Hematopoietic multipotent progenitor cell treated with erythropoietin and hydrocortisone succinate and interleukin-3 and kit ligand, for 6 days (in vitro differentiated cells): Measurements from ENCODE around the gene SNPH.
"Not testable (repeated sequence)": the region's sequence is repeated elsewhere in the genome, so short reads cannot be mapped to it uniquely, and the experiment has no call there.

Experiments used
- DNase-seq: peaks from one replicate; pipeline ENCODE4 v3.0.0-alpha.2; 2015

SNPH gene, protein sequence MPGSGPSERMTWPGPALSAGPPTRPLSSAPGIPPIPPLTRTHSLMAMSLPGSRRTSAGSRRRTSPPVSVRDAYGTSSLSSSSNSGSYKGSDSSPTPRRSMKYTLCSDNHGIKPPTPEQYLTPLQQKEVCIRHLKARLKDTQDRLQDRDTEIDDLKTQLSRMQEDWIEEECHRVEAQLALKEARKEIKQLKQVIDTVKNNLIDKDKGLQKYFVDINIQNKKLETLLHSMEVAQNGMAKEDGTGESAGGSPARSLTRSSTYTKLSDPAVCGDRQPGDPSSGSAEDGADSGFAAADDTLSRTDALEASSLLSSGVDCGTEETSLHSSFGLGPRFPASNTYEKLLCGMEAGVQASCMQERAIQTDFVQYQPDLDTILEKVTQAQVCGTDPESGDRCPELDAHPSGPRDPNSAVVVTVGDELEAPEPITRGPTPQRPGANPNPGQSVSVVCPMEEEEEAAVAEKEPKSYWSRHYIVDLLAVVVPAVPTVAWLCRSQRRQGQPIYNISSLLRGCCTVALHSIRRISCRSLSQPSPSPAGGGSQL

DNA sequence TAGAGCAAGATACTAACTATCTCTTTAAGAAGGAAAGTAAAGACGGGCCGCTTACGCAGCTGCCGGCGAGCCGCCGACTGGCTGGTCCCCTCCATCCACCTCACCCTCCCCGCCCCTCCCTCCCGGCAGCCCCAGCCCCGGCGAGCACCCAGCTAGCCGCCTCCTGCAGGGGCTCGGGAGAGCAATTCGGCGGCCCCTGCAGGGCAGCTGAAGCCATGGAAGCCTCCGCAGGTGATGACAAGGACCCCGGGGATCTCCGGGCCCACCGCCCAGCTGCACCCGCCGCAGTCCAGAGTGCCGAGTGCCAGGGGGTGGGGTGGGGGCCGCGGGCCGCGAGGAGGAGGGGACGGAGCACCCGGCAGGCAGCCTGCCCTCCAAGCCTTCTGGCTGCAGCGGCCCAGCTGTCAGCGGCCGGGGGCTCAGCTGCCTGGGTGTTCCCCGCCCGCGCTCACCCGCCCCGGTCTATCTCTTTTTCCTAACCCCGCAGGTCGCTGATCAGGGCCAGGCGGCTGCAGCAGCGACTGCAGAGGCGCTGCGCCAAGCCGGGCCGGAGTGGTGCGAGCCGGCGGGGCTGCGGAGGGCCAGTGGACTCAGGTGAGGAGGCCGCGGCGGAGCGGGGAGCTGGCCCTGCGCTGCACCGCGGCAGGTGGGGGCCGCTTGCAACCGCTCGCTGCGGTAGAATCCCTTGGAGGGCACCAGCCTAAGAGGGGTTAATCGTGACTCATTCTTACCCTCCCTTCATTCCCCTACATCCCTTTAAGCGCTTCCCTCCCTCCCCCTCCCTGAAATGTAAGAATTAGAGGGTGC is at the start of gene SNPH:
Gene SNPH (plus strand): TSS at position 128 of the 807 bp plus-strand sequence. CDS start 29,946 bp downstream, outside the sequence.
- peak; percentile 77 for DNase-seq

DNA sequence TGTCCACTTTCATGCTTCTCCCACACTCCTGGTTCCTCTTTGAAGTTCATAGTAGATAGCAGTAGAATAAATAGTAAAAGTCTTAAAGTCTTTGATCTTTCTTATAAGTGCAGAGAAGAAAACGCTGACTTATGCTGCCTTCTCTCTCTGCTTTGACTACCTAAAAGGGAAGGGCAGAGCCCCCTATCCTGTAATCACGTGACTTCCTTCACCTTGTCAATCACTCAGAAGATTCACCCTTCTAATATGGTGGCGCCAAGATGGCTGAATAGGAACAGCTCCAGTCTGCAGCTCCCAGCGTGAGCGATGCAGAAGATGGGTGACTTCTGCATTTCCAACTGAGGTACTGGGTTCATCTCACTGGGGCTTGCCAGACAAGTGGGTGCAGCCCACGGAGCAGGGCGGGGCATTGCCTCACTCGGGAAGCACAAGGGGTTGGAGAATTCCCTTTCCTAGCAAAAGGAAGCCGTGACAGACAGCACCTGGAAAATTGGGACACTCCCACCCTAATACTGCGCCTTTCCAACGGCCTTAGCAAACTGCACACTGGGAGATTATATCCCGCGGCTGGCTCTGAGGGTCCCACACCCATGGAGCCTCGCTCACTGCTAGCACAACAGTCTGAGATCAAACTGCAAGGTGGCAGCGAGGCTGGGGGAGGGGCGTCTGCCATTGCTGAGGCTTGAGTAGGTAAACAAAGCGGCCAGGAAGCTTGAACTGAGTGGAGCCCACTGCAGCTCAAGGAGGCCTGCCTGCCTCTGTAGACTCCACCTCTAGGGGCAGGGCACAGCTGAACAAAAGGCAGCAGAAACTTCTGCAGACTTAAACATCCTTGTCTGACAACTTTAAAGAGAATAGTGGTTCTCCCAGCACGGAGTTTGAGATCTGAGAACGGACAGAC is 49.3 kb upstream of the SNPH start:
- DNase-seq, result not testable (repeated sequence)

DNA sequence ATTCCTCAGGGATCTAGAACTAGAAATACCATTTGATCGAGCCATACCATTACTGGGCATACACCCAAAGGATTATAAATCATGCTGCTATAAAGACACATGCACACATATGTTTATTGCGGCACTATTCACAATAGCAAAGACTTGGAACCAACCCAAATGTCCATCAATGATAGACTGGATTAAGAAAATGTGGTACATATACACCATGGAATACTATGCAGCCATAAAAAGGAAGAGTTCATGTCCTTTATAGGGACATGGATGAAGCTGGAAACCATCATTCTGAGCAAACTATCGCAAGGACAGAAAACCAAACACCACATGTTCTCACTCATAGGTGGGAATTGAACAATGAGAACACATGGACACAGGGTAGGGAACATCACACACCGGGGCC is 43.3 kb upstream of the SNPH start:
- not testable (repeated sequence) for DNase-seq

DNA sequence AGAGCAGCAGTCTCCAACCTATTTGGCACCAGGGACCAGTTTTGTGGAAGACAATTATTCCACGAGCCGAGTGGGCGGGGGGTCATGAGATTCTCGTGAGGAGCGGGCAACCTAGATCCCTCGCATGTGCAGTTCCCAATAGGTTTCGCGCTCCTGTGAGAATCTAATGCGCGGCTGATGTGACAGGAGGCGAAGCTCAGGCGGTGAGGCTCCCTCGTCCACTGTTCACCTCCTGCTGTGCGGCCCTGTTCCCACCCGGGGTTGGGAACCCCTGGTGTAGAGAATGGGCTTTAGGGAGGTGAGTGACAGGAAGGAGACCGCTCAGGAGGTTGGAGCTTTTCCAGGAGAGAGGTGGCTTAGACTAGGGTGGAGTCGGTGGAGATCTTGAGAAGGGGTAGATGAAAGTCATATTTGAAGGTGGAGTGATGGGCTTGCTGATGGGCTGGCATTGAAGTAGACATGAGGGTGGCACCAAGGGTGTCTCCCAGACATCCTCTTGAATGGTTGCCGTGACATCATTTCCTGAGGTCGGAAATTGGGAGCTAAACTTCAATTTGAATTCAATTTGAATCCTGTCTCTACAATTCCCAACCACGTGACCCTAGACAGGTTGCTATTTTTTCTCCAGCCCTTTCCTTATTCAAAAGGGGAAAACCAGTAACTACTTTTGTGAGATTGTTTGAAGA is 41.7 kb upstream of the SNPH start:
- DNase-seq, result no peak

DNA sequence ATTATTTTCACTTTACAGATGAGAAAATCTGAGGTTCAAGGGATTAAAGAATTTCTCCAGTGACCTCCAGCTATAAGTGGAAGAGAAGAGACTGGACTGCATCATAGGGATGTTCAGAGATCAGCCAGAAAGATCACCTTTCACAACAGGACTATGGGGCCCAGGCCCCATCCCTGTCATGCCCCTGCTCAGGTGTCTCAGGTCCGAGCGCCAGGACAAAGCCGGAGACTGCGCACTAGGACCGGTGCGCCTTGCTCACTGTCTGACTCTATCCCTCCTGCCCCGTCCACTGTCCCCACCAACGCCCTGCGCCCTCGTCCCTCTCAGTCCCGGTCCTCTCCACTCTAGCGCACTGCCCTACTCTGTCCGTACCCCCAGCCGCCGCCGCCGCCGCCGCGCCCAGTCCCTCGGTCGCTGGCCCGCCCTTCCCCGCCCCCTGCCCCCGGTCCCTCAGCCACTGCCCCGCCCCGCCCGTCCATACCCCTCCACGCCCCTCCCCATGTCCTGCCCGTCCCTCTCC is 40.8 kb upstream of the SNPH start:
- peak; percentile 80 for DNase-seq

DNA sequence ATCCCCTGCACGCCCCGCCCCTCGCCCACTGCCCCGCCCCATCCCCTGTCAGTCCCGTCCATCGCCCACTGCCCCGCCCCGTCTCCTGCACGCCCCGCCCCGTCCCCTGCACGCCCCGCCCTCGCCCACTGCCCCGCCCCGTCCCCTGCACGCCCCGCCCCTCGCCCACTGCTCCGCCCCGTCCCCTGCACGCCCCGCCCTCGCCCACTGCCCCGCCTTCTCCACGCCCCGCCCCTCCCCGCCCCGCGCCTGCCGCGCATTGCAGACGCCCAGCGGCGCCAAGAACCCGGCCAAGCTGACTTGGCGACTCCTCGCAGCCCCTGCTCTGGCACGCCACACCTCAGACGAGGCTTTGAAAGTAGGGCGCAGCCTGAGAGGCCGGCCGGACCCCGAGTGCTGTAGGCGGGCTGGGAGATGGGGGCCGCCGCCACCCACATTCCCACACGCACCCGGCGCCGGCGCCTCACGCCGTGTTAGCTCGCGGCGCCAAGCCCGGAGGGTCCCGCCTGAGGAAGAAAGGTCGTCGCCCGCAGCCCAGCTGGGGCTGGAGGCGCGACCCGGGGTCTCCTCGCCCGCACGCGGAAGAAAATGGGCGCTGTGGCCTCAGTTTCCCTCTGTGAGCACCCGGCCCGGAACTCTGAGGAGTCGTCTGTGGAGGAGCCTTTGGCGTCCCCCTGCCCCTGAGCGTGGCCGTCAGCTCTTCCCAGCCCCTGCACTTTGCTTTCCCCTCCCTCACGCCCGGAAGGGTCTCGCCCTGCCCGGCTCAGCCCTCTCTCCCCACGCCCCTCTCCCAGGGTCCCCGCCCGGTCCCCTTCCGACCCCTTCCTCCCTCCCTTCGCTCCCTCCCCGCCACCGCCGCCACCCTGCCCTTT is 40.1 kb upstream of the SNPH start, which contains the start of gene RAD21L1:
Gene RAD21L1 (plus strand): TSS at position 262 of the 872 bp plus-strand sequence. CDS start 2,410 bp downstream, outside the sequence.
- DNase-seq, result peak; percentile 74

DNA sequence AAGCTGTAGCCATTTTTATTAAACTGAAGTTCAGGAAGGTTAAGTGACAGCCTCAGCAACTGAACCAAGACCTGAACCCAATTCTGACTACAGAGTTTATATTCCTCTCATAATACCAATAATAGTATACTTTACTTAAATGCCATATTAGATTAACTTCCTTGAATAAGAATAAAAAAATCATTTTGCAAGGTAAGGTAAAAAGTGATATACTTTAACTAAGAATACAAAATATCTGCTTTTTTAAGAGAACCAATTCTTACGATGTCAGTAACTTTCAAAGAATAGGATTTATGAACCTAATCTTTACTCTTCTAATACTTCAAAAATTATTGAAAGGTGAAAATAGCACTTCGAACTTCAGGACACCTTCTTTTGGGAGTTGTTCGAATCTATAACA is 36.6 kb upstream of the SNPH start:
- no peak for DNase-seq

DNA sequence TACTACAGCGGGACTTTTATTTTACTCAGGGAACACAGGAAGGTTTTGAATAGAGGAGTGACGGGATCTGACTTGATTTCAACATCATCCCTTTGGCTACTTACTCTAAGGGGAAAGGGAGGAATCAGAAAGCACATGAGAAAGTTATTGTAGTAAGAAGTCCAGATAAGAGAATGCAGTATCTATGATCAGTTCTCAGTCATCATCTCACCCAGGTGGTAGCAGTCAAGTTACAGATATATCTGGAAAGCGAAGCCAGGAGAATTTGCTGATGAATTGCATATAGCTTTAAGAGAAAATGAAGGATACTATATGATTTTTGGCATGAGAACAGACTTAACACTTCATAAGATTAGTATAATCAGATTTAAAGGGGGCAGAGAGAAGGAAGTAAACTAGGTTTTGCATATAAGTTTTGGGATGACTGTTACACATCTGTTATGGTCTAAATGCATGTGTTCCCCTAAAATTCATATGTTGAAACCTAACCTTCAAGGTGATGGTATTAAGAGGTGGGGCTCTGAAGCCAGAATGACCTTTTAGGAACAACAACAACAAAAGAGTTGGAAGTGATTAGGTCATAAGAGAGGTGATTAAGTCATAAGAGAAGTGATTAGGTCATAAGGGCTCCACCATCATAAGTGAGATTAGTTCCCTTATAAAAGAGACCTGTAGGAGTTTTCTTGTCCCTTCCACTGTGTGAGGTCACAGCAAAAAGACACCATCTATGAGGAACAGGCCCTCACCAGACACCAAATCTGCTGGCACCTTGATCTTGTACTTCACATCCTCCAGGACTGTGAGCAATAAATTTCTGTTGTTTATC is 33.6 kb upstream of the SNPH start:
- DNase-seq, result no peak

DNA sequence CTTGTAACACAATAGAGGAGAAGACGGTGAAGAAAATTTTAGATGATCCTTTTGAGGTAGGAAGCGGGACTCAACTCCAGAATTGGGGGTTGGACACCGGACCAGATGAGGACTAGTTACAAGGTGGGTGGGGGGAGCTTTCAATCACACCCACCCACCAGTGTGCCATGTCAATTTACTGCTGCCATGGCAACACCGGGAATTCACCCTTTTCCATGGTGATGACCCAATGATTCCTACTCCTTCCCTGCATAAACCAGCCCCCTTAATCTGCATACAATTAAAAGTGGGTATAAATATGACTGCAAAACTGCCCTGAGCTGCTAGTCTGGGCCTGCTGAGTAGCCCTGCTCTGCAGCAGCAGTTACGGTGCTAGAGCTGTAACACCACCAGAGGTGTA is 25.5 kb upstream of the SNPH start:
- DNase-seq, result no peak

DNA sequence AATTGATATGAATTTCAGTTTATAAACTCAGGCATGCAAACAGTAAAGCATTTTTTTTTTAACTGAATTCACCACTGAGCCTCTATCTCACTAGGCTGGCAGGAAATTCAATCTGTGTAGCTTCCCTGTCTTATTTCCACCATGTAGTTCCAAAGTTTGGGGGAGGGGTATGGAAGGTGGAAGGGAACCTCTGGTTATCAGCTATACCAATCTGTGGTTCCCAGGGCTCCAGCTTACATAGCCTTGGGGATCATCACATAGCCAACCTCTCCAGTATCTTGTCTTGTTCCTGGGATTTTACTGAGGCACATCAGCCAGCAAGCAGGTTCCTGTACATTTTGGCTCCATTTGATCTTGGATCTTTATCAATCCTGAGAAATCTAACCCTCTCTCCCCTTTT is 24.6 kb upstream of the SNPH start:
- DNase-seq, result no peak

DNA sequence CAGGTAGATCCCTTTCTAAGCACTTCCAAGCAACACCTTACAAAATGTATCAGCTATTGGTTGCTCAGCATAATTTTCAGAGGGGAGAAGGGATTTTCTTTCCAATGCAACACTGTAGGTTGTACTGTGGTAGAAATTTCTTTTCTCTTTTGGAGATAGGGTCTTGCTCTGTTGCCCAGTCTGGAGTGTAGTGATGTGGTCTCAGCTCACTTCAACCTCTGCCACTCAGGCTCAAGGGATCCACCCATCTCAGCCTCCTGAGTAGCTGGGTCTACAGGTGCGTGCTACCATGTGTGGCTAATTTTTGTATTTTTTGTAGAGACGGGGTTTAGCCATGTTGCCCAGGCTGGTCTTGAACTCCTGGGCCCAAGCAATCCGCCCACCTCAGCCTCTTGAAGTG is 24.0 kb upstream of the SNPH start:
- no peak for DNase-seq

DNA sequence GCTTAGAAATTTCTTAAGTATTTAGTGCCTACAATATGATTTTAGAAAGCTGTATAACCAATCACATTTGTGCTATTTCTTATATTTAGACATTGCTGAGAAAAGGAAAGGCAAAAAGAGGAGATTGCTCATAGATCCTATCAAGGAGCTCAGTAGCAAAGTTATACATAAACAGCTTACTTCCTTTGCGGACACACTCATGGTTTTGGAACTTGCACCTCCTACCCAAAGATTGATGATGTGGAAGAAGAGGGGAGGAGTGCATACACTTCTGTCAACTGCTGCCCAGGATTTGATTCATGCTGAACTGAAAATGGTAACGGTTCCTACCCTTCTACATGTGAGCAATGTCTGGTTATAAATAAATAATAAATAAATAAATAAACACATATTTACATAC is 23.6 kb upstream of the SNPH start:
- DNase-seq, result no peak

DNA sequence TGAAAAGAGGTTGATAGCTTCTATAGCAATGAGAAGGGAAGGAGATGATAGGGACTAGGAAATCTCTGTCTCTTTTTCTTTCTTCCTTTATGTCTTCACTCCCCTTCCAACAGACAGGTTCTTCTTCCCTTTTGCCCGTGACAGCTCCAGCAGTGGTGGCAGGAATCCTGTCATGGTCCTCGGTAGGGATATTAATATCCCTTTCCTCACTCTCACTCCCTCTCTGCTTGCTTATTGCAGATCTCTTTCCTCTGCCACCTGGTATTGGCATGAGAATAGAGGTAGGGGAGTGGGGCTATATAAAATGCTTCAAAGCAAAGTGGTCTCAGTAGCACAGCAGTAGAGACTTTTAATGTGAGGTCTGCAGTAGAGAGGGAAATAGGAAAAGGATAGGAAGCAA is 20.5 kb upstream of the SNPH start:
- no peak for DNase-seq

DNA sequence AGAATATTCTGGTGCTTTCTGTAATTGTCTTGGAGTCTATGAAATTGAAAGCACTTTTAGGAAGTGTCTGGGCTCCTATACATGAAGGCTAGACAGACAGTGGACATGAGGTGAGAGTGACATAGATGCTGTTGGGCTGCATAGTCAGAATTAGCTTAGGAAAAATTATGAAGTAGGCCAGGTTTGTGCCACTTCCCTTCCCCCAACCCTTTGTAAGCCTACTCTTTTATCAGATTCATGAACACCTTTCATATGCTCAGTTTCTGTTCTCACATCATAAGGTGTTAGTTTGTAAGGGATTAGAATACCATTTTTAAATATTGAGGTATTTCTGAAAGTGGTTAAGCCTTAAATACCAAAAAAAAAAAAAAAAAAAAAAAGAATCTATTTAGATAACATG is 18.4 kb upstream of the SNPH start:
- DNase-seq, result no peak

DNA sequence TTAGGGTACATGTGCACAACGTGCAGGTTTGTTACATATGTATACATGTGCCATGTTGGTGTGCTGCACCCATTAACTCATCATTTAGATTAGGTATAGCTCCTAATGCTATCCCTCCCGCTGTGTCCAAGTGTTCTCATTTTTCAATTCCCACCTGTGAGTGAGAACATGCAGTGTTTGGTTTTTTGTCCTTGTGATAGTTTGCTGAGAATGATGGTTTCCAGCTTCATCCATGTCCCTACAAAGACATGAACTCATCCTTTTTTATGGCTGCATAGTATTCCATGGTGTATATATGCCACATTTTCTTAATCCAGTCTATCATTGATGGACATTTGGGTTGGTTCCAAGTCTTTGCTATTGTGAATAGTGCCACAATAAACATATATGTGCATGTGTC is 15.8 kb upstream of the SNPH start:
- not testable (repeated sequence) for DNase-seq

DNA sequence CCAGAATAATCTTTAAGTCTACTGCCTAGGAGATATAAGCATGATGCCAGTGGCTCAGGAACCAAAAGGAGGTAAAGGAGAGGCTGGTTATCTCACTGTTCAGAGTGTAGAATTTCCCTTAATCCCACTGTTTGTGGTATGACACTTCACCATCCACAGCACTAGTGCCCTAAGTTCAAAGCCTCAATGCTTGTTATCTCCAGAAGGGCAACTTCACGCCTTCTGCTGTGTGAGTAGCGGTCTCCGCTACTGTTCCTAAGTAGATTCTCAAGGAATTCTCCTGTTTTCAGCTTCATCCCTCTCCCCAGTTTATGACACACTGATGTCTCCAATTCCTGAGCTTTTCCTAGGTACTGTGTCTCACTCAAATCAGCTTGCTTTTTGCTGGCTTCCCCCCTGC is 13.7 kb upstream of the SNPH start:
- no peak for DNase-seq

DNA sequence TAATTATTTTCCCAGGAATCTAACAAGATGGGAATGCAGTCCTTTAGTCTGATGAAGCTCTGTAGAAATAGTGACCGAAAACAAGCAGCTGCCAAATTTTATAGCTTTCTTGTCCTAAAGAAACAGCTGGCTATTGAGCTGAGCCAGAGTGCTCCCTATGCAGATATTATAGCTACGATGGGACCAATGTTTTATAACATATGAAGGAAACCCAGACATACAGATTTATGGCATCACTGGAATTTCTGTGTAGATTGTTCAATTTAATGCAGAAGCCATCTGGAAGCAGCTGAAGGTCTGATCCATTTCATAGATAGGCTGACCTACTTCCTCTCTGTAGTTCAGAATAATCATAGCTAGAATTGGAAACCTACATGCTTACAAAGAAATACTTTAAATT is 11.8 kb upstream of the SNPH start:
- peak; percentile 22 for DNase-seq

DNA sequence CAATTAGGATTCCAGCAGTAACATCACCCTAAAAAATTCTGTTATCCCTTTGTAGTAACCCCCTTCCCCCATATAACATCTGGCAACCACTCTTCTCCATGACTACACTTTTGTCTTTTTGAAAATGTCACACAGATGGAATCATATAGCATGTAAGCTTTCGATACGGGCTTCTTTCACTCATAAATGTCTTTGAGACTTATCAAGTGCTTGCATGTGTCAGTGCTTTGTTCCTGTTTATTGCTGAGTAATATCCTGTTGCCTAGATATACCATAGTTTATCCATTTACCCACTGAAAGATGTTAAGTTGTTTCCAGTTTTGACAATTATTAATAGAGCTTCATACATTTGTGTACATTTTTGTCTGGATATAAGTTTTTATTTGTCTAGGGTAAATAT is 10.4 kb upstream of the SNPH start:
- peak; percentile 57 for DNase-seq

DNA sequence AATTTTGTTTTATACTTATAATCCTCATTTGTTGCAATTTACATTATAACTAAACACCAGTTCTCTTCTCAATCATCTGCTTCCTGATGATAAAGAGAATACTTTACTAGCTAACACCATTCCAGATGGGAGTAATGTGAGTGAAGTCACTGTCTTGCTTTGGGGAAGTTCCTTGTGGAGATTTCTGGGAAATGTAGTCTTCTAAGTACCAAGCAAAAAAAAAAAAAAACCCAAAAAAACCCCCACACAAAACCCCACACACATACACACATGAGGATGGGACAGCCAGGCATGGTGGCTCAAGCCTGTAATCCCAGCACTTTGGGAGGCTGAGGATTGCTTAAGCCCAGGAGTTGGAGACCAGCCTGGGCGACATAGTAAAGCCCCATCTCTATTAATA is 2.2 kb upstream of the SNPH start:
- peak; percentile 10 for DNase-seq

DNA sequence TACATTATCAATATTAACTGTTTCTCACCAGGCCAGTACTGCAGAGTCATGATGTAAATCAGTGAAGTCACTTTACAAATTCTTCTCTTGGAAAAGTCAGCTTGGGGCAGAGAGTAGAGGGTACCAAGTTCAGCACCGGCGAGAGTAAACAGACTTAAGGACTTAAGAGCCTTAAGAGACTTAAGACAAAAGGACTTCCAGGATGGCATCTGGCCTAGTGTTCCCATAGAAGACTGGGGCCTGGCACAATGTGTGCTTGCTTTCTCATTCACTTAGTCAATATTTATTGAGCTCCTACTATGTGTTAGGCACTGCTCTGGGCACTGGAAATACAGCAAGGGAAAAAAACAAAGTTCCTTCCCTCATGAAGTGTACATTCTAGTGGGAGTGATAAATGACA is 1.4 kb upstream of the SNPH start:
- DNase-seq, result peak; percentile 9
